Trophoblast cell (in vitro differentiated cells and primary cell): ENCODE data around the gene ACLY.

Source experiments
- DNase-seq, 2 donors: peaks; one replicate each; pipeline ENCODE4 v3.0.0-alpha.2; 2016
- H2AFZ ChIP-seq: 2 replicates; pipeline ENCODE4 v1.6.1; 2013; ENCODE audit warnings: low read length, moderate library complexity, mild to moderate bottlenecking; ENCODE audit not compliant: insufficient read depth, poor library complexity
- H2AK5ac ChIP-seq: 2 replicates; pipeline ENCODE4 v1.6.1; 2013; ENCODE audit warnings: mild to moderate bottlenecking, low read length
- H2BK120ac ChIP-seq: 2 replicates; pipeline ENCODE4 v1.6.1; 2013; ENCODE audit warnings: low read length, mild to moderate bottlenecking, moderate library complexity; ENCODE audit not compliant: insufficient read depth, poor library complexity
- H2BK12ac ChIP-seq: 2 replicates; pipeline ENCODE4 v1.6.1; 2013; ENCODE audit warnings: mild to moderate bottlenecking, low read length, moderate library complexity
- H2BK5ac ChIP-seq: 2 replicates; pipeline ENCODE4 v1.6.1; 2013; ENCODE audit warnings: low read length, low read depth, moderate library complexity, mild to moderate bottlenecking; ENCODE audit not compliant: poor library complexity
- H3K14ac ChIP-seq: 2 replicates; pipeline ENCODE4 v1.6.1; 2013; ENCODE audit warnings: mild to moderate bottlenecking, low read length
- H3K18ac ChIP-seq: 2 replicates; pipeline ENCODE4 v1.6.1; 2013; ENCODE audit warnings: mild to moderate bottlenecking, low read length
- H3K23ac ChIP-seq: 2 replicates; pipeline ENCODE4 v1.6.1; 2013; ENCODE audit warnings: low read length
- H3K27ac ChIP-seq: 2 replicates; pipeline ENCODE4 v1.5.1; 2013; ENCODE audit warnings: low read depth, mild to moderate bottlenecking, inconsistent platforms, low read length, moderate library complexity
- H3K27me3 ChIP-seq: 2 replicates; pipeline ENCODE4 v1.6.1; 2013; ENCODE audit warnings: inconsistent platforms, mild to moderate bottlenecking, low read length, moderate library complexity; ENCODE audit not compliant: insufficient read depth
- H3K36me3 ChIP-seq, 2 experiments: 1 replicate in 1 of 2; 2 replicates in 1 of 2; pipeline ENCODE4 v1.6.1; 2013; ENCODE audit warnings: low read length in 2 of 2, mild to moderate bottlenecking in 2 of 2, moderate library complexity in 1 of 2; ENCODE audit not compliant: insufficient read depth in 2 of 2, control insufficient read depth in 1 of 2
- H3K4ac ChIP-seq: 2 replicates; pipeline ENCODE4 v1.6.1; 2013; ENCODE audit warnings: low read depth, mild to moderate bottlenecking, low read length, moderate library complexity
- H3K4me1 ChIP-seq, 2 experiments: 1 replicate in 1 of 2; 2 replicates in 1 of 2; pipeline ENCODE4 v1.6.1; 2013; ENCODE audit warnings: low read length in 2 of 2, mild to moderate bottlenecking in 2 of 2, moderate library complexity in 1 of 2; ENCODE audit not compliant: insufficient read depth in 2 of 2, control insufficient read depth in 1 of 2
- H3K4me2 ChIP-seq: 2 replicates; pipeline ENCODE4 v1.6.1; 2013; ENCODE audit warnings: inconsistent platforms, mild to moderate bottlenecking, low read length, moderate library complexity
- H3K4me3 ChIP-seq: 2 replicates; pipeline ENCODE4 v1.5.1; 2013; ENCODE audit warnings: mild to moderate bottlenecking, low read depth, low read length, inconsistent platforms
- H3K79me1 ChIP-seq: one replicate; pipeline ENCODE4 v1.6.1; 2013; ENCODE audit warnings: low read length
- H3K79me2 ChIP-seq: 2 replicates; pipeline ENCODE4 v1.6.1; 2013; ENCODE audit warnings: low read length, mild to moderate bottlenecking; ENCODE audit not compliant: control insufficient read depth, insufficient read depth, poor library complexity
- H3K9ac ChIP-seq: 2 replicates; pipeline ENCODE4 v1.6.1; 2013; ENCODE audit warnings: mild to moderate bottlenecking, low read length
- H3K9me3 ChIP-seq: 2 replicates; pipeline ENCODE4 v1.6.1; 2013; ENCODE audit warnings: low read depth, mild to moderate bottlenecking, control low read depth, inconsistent platforms, low read length; ENCODE audit not compliant: insufficient read depth
- H4K12ac ChIP-seq: 2 replicates; pipeline ENCODE4 v1.6.1; 2013; ENCODE audit warnings: low read depth, mild to moderate bottlenecking, low read length, moderate library complexity
- H4K8ac ChIP-seq: 2 replicates; pipeline ENCODE4 v1.6.1; 2013; ENCODE audit warnings: low read depth, mild to moderate bottlenecking, low read length, moderate library complexity
- H4K91ac ChIP-seq: one replicate; pipeline ENCODE4 v1.6.1; 2013; ENCODE audit warnings: low read depth, mild to moderate bottlenecking, low read length, moderate library complexity
- WGBS: extraction: QIAGEN DNeasy Blood & Tissue Kit; methylation state at CpG from one replicate; pipeline ENCODE4 v1.1.7; 2013; ENCODE audit warnings: missing lambda C conversion rate; ENCODE audit not compliant: insufficient read length, insufficient coverage; ENCODE audit errors: extremely low coverage; 5-methylcytosine and 5-hydroxymethylcytosine counted together

ACLY gene

GRCh38 chr17:41956522-41956921 lies 37.8 kb upstream of the ACLY start:
- Histone ChIP-seq H2BK5ac (no peak overlapping the region), H3K4me2 (no peak overlapping the region), H3K27ac (no peak overlapping the region), H3K4ac (no peak overlapping the region), H3K9me3 (peaks cover 3% of the 10 kb centered on the region), H2AK5ac (no peak overlapping the region), H3K14ac (no peak overlapping the region), H3K23ac (no peak overlapping the region), H3K4me3 (no peak overlapping the region), H2AFZ (no peak overlapping the region), H3K9ac (no peak overlapping the region), H3K79me1 (peaks cover 2% of the 10 kb centered on the region), H4K12ac (no peak overlapping the region), H3K36me3 (no peaks in the 10 kb centered on the region), H3K27me3 (no peaks in the 10 kb centered on the region), H3K79me2 (no peaks in the 10 kb centered on the region), H4K8ac (no peak overlapping the region), H2BK120ac (no peak overlapping the region), H3K18ac (no peak overlapping the region), H4K91ac (no peak overlapping the region), H3K4me1 (peaks cover 0 to 11% of the 10 kb centered on the region in 2 experiments), H2BK12ac (no peak overlapping the region)
- DNase-seq: no peak
- no CpG with 5 or more reads among the region's 6 CpGs for WGBS

GRCh38 chr17:41948762-41949460 lies 30.2 kb upstream of the ACLY start:
- H3K27me3 ChIP-seq: no peaks in the 10 kb centered on the region
- H2BK5ac ChIP-seq: no peak overlapping the region
- H2AK5ac ChIP-seq: no peak overlapping the region
- no peaks in the 10 kb centered on the region for H3K79me2 ChIP-seq
- no peak overlapping the region for H4K91ac ChIP-seq
- no peaks in the 10 kb centered on the region for H3K4me1 ChIP-seq
- H3K4ac ChIP-seq: no peak overlapping the region
- no peaks in the 10 kb centered on the region for H3K36me3 ChIP-seq
- H2BK12ac ChIP-seq: no peak overlapping the region
- no peak overlapping the region for H2BK120ac ChIP-seq
- no peak overlapping the region for H4K12ac ChIP-seq
- no peak overlapping the region for H3K4me3 ChIP-seq
- no peak overlapping the region for H2AFZ ChIP-seq
- H3K9ac ChIP-seq: no peak overlapping the region
- H3K23ac ChIP-seq: no peak overlapping the region
- no peak overlapping the region for H3K4me2 ChIP-seq
- H3K9me3 ChIP-seq: no peaks in the 10 kb centered on the region
- no CpG with 5 or more reads among the region's 11 CpGs for WGBS
- no peak overlapping the region for H4K8ac ChIP-seq
- H3K18ac ChIP-seq: no peak overlapping the region
- no peak overlapping the region for H3K27ac ChIP-seq
- no peaks in the 10 kb centered on the region for H3K79me1 ChIP-seq
- no peak overlapping the region for H3K14ac ChIP-seq
- DNase-seq: no peak

GRCh38 chr17:41944943-41945342 lies 26.2 kb upstream of the ACLY start:
- Histone ChIP-seq H2BK120ac (no peak overlapping the region), H4K12ac (no peak overlapping the region), H3K27ac (no peak overlapping the region), H3K4me3 (no peak overlapping the region), H3K14ac (no peak overlapping the region), H3K79me1 (no peaks in the 10 kb centered on the region), H3K4me1 (peaks cover 0 to 2% of the 10 kb centered on the region in 2 experiments), H3K27me3 (no peaks in the 10 kb centered on the region), H4K91ac (no peak overlapping the region), H4K8ac (no peak overlapping the region), H3K4me2 (no peak overlapping the region), H3K79me2 (no peaks in the 10 kb centered on the region), H3K18ac (no peak overlapping the region), H3K9ac (no peak overlapping the region), H2AK5ac (no peak overlapping the region), H3K23ac (no peak overlapping the region), H2BK5ac (no peak overlapping the region), H3K9me3 (no peaks in the 10 kb centered on the region), H3K4ac (no peak overlapping the region), H2BK12ac (no peak overlapping the region), H3K36me3 (no peaks in the 10 kb centered on the region), H2AFZ (no peak overlapping the region)
- no peak for DNase-seq
- WGBS: no CpG with 5 or more reads among the region's 3 CpGs

- Histone ChIP-seq H3K4me2 (no peak overlapping the region), H3K4me1 (peaks cover 0 to 2% of the 10 kb centered on the region in 2 experiments), H2AK5ac (no peak overlapping the region), H3K79me2 (no peaks in the 10 kb centered on the region), H3K23ac (no peak overlapping the region), H3K18ac (no peak overlapping the region), H2AFZ (no peak overlapping the region), H3K9ac (no peak overlapping the region), H2BK12ac (no peak overlapping the region), H2BK120ac (no peak overlapping the region), H3K79me1 (no peaks in the 10 kb centered on the region), H4K91ac (no peak overlapping the region), H3K14ac (no peak overlapping the region), H3K4ac (no peak overlapping the region), H3K9me3 (peaks cover 2% of the 10 kb centered on the region), H2BK5ac (no peak overlapping the region), H3K27me3 (no peaks in the 10 kb centered on the region), H3K36me3 (no peaks in the 10 kb centered on the region), H4K8ac (no peak overlapping the region), H4K12ac (no peak overlapping the region), H3K27ac (no peak overlapping the region), H3K4me3 (no peak overlapping the region)
- no CpG with 5 or more reads among the region's 3 CpGs for WGBS
- DNase-seq: peak; percentile 67 to 72
Measured at GRCh38 chr17:41943492-41943891, 24.7 kb upstream of the ACLY start.
